GM12875 (cell line): Measurements from ENCODE around the gene ORAI3.
A peak's percentile ranks its signal among the peaks of the same experiment; 100 is the strongest.

Experiments used
- H3K4me3 ChIP-seq: one replicate; pipeline ENCODE4 v1.5.1; 2011; ENCODE audit warnings: low read depth, low read length, control low read depth
- TF ChIP-seq, protein P1 (sequence below): IDR thresholded peaks from 2 replicates; pipeline ENCODE4 v1.5.1; 2011; ENCODE audit warnings: low read depth, mild to moderate bottlenecking, control low read depth, inconsistent platforms, low read length, moderate library complexity, borderline replicate concordance; ENCODE audit not compliant: insufficient read depth

Gene ORAI3

DNA sequence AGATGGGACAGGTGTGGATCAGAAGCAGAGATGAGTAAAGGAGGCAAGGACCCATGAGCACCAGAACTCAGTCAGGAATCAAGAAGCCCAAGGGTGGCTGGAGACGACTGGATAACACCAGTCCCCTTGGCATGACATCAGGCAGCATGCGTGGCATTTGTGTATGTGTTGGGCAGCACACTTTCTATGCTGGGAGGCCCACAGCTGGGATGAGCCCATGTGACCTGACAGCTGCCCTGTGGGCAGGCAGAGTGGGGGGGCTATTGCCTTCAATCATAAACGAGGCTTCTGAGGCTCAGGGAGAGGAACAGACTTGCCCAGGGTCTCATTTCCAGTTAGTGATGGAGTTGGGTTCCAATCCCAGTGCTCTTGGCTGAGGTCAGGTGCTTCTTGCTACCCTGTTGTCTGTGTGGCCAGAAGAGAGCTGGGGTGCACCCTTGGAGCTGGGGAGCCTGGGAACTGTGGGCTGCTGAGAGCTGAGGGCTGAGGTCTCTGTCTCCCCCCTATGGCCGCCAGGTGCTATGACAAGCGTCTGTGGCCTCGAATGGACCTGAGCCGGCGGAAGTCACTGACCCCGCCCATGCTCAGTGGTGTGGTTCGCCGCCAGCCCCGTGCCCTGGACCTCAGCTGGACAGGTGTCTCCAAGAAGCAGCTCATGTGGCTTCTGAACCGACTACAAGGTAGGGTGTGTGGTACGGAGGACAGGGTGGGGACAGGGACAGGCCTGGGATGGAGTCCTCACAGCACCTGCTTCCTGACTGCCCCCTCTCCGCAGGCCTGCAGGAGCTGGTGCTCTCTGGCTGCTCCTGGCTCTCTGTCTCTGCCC, 7.1 kb upstream of the ORAI3 start:
- no peak overlapping the region for H3K4me3 ChIP-seq
- TF ChIP-seq, protein P1, sequence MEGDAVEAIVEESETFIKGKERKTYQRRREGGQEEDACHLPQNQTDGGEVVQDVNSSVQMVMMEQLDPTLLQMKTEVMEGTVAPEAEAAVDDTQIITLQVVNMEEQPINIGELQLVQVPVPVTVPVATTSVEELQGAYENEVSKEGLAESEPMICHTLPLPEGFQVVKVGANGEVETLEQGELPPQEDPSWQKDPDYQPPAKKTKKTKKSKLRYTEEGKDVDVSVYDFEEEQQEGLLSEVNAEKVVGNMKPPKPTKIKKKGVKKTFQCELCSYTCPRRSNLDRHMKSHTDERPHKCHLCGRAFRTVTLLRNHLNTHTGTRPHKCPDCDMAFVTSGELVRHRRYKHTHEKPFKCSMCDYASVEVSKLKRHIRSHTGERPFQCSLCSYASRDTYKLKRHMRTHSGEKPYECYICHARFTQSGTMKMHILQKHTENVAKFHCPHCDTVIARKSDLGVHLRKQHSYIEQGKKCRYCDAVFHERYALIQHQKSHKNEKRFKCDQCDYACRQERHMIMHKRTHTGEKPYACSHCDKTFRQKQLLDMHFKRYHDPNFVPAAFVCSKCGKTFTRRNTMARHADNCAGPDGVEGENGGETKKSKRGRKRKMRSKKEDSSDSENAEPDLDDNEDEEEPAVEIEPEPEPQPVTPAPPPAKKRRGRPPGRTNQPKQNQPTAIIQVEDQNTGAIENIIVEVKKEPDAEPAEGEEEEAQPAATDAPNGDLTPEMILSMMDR, result peak; percentile 98

- H3K4me3 ChIP-seq, result no peak overlapping the region
- TF ChIP-seq, protein P1, result no peak
These were observed 6.5 kb upstream of the ORAI3 start for GRCh38 chr16:30942426-30942806.

DNA sequence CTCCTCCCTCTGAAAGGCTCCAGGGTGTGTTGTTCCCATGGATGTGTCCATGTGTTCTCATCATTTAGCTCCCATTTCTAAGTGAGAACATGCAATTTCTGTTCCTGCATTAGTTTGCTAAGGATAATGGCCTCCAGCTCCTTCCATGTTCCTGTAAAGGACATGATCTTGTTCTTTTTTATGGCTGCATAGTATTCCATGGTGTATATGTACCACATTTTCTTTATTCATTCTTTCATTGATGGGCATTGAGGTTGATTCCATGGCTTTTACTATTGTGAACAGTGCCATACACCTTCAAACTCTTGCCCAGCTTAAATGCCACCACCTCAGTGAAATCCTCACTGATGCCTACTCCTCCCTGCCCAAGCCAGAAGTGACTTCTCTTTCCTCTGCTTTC, 4.5 kb upstream of the ORAI3 start:
- TF ChIP-seq, protein P1, result no peak
- no peak overlapping the region for H3K4me3 ChIP-seq

- H3K4me3 ChIP-seq, result no peak overlapping the region
- TF ChIP-seq, protein P1, result no peak
These were observed 2.0 kb upstream of the ORAI3 start for GRCh38 chr16:30946671-30947540.

DNA sequence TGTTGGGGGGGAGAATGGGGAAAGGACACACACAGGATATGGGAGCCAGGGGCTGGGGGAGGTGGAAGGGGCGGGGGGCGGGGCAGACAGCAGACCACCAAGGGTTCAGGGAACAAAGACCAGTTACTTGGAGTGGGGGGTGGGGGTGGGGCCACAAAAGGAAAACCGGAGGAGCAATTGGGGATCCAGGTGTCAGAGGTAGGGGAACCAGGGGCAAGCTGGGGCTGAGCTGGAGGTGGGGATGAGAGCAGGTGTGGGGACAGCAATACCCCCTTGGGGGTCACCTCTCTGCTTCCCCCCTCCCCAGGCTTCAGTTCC, 1.4 kb upstream of the ORAI3 start:
- TF ChIP-seq, protein P1, result no peak
- H3K4me3 ChIP-seq, result no peak overlapping the region

DNA sequence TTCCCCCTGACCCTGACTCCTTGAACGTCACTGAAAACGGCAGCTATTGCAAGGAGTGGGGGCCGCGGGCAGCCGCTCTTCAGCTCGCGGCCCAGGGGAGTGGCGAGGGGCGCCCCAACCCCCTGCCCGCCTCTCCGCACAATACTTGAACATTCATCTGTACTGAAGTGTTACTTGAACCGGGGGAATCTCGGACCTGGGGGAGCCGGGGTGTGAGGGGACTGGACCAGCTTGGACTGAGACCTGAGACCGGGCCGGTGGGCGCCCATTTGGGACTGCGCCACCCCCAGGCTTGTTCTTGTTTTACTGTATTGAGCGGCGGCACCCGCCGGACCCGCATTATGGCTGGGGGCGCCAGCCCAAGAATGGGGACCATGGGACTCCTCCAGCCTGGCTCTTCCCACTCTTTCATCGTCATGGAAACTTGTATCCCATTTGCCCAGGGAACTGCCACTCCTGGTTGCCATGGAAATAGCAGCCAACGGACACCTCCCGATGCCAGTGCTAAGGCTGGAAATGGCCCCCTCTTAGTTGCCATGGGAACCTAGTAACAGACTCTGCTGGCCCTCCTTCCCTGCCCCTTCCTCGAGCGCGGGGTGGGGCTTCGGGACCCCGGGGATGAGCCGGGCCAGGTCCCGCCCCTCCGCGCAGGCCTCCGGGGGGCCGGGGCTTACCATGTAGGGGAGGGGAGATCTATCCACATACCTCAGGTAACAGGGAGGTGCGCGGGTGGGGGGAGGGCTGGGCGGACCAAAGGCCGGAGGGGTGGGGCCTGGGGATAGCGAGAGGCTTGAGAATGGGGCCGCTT, 805 bp upstream of the ORAI3 start:
- peak overlapping the region; percentile 86 for H3K4me3 ChIP-seq
- TF ChIP-seq, protein P1, result no peak
